Measurements from ENCODE around the gene ILKAP.

GRCh38 chr2:238224356-238225035, 21.0 kb upstream of the ILKAP start:
- TF ChIP-seq POLR2AphosphoS5 (IDR thresholded peaks at IDR 0.05; ENCODE audit: insufficient read depth in 1 of 2, low read depth in 1 of 2) = no peak
- TF ChIP-seq CTCF (IDR thresholded peaks at IDR 0.05) = no peak
- TF ChIP-seq POLR2A (IDR thresholded peaks at IDR 0.05) = no peak
